ENCODE data around the gene WDR5.

DNA sequence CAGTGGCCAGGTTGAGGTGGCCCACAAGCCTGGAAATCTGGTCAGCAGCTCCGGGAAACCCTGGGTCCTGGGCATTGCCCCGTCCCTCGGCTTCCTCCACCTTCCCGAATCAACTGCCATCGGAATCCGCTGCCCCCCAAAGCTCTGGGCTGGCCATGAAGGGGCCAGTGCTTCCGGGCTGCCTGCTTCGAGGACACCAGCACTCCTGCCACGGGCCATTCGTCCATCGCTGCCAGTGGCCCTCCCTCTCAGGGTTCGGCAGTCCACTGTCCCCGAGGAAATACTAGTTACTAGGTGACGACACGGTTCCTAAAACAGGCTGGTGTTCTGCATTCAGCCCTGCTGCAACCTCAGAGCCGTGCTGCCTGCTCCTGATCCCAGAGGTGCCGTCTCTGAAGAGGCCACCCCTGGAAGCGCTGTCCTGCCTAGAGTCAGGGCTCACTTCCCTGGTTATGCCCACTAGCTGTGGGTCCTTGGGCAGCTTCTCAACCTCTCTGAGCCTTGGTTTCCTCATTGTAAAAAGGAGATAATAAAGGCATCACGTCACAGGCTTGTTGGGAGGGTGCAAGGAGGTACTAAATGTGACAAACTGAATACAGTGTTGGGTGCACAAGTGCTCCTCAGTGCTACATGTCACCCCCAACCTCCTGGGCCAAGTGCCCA lies 3.5 kb upstream of the WDR5 start:
- TF ChIP-seq CTCF (IDR thresholded peaks at IDR 0.05) (no peak), REST (IDR thresholded peaks at IDR 0.05) (no peak), E2F6 (IDR thresholded peaks at IDR 0.05; ENCODE audit: borderline replicate concordance, low read depth) (no peak)

All from A549 (cell line).